IPS-NIHi11 (cell line): Measurements from ENCODE around the gene WRNIP1.
"Not testable (repeated sequence)": the region's sequence is repeated elsewhere in the genome, so short reads cannot be mapped to it uniquely, and the experiment has no call there.

Experiments used
- DNase-seq: peaks from one replicate; pipeline ENCODE4 v3.0.0; 2012; ENCODE audit warnings: mixed read lengths, low spot score

The WRNIP1 gene

GRCh38 chr6:2786269-2786668, 21.1 kb downstream of the WRNIP1 start:
- DNase-seq: no peak

DNA sequence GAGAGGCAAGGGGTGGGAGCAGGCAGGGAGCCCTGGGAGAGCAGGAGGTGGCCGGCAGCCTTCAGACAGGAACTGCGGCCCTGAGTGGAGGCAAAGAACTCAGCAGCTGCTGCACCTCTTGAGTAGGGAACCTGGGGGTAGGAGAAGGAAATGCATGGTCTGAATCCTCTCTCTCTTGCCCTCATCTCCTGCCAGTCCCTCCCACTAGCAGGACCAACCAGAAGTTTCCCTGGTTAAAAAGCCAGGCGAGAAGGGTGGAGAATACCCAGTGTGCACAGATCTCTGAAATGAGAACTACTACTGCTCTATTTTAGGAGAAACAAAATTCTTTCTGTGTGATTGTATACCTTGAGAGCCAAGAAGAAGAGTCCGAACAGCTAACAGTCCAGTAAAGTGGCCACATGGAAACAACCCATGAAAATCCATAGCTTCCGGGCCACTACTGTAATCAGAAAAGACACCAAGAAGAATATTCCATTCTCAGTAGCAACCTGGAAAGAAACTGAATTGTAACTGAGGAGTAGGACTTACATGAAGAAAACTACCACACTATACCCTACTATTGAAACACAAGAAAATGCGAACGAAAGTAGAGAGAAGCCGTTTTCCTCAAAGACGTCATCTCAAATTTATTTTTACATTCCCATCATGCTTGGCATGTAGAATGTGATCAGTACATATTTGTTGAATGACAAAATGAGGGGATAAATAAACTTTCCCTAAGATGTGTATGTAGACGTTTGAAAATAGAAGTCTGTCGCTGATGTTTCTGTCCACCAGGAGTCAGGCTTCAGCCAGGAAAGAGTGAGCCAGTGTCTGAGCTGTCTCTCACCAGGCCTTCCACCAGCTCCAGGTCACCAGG, 25.6 kb downstream of the WRNIP1 start:
- DNase-seq: peak; percentile 79

GRCh38 chr6:2791450-2791974, 26.3 kb downstream of the WRNIP1 start:
- no peak for DNase-seq

GRCh38 chr6:2792330-2793110, 27.3 kb downstream of the WRNIP1 start:
- DNase-seq: no peak

DNA sequence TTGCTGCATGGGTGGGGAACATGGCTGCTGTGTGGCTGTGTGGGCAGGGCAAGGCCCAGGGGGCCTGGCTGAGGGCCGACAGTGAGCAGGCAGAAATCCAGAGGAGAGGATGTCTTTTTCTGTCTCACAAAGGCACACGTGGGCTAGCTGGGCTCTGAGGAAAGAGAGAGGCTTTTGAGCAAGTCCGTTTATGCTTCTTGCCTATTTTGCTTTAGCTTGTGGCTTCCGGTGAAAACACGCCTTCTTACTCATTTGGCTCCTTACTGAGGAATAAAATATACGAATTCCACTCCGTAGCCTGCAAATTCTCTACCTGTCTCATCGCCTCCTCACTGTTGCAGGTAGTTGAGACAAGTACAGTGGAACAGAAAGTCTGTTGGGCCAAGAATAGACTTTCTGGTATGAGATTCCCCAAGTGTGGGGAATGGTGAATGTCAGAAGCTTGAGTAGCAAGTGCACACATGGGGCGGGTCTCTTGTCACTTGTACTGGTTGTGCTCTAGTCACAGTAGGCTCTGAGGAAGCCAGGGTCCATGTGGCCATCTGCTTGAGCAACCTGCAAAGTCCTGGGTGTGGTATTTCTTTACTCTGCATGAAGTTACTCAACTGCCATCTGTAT, 28.4 kb downstream of the WRNIP1 start:
- no peak for DNase-seq

- no peak for DNase-seq
These were observed 29.1 kb downstream of the WRNIP1 start for GRCh38 chr6:2794171-2794730.

DNA sequence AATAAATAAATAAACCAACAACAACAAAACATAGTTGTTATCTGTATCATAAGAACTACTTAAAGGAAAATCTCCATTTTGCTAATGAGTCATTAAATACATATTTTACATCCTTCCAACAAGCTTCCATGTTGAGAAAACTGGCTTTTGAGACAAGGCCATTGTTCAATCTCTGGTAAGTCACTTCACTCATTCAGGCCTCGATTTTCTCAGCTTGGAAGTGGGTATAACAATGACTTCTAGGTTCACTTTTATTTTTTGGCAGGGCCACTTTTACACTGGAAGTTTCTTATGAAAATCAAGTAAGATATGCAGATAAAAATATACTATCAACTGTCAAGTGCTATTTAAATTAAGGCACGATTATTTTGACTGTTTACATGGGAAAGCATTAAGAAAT, 30.0 kb downstream of the WRNIP1 start:
- no peak for DNase-seq

DNA sequence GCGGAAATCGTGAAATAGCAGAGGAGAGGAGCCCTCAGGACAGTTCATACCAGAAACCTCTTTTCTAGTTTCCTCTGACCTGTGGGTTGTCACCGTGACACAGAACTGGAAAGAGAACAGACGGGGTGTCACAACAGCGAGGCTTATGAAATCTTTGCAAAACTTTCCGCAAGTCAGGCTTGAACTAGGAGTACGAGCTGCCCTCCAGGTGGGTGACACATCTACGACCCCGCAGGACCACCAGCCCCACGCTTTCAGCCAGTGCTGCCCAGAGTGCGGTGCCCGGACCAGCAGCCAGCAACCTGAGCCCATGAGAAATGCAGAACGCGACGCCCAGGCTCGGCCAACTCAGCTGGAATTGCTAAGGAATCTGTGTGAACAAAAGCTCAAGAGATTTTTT, 30.8 kb downstream of the WRNIP1 start:
- DNase-seq: no peak

DNA sequence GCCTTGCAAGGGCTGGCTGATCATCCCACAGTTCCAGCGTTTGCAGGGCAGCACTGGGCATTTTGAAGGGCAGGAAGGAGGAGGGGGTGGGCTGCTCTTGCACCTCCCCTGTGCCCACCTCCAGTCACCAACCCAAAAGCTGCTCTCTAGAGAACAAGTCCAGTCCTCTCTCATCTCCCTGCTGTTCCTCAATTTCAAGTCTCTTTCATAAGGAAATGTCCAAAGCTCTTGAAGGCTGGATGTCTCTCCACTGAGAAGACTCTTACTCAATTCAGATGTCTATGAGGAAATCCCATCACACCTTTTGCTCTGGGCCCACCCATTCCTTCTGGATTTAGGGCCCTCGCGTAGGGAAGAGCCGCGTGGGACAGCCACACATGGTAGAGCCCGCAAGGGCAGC, 31.7 kb downstream of the WRNIP1 start:
- no peak for DNase-seq

DNA sequence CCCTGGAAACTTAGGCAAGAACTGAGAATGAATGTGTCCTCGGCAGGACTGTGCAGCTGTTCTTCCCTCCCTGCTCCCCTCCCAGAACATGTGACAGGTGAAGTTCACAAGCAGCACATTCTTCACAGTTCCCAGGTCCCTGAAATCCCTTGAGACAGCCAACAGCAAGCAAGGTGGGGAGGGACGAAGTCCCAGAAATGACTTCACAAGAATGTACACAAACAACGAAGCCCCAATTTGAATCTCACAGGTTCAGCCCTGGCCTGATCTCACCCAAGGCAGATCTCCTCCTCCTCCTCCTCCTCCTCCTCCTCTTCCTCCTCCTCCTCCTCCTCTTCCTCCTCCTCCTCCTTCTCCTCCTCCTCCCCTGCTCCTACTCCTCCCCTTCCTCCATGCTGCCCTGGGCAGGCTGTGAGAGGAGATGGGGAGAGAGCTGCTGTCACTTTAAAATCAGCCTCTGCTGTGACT, 32.4 kb downstream of the WRNIP1 start:
- DNase-seq: no peak

DNA sequence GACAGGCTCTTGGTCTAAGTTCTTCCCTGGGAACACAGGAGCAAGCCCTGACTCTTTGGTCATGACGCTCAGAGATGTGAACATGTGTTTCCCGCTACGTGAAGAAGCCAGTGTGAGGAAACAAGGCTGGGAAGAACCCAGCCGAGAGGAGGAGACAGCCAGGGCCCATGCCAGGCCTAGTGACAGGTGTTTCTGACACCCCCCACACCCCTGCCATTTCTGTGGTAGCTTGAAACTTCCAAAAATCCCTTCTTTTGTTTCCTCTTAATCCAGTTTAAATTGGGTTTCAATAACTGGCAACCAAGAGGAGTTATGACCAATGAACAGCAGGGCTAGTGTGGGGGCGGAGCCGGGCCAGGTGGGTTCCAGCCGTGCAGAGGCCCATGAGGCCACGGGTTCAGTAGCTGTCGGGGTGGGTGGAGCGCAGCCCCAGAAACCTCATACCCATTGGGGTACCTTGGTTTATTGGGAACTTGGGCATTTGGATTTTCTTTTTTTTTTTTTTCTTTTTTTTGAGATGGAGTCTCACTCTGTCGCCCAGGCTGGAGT, 33.5 kb downstream of the WRNIP1 start:
- no peak for DNase-seq

DNA sequence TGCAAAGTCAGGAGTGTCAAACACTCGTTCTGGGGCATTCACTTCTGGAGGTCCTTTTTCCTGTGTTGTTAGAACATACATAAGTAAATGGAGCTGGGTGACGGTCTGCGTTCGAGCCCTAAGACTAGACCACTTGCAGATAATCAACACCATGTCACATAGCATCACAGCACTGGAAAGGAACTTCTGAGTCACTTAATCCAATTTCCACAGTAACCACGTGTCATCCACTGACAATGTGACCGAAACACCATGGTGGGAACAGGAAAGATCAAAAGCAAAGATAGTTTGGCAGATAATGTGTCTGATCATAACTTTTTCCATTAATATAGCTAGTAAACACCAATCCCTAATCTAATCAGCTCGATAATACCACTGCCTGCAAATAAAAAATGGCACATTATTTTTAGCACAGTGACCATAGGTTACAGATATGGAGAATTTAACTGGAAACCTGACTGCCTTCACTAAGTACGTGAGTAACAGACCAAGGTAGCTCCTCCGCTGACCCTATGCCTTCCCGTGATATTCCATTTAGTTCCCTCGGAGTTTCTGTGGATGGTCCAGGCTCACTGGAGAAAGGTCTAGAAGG, 34.8 kb downstream of the WRNIP1 start:
- no peak for DNase-seq

DNA sequence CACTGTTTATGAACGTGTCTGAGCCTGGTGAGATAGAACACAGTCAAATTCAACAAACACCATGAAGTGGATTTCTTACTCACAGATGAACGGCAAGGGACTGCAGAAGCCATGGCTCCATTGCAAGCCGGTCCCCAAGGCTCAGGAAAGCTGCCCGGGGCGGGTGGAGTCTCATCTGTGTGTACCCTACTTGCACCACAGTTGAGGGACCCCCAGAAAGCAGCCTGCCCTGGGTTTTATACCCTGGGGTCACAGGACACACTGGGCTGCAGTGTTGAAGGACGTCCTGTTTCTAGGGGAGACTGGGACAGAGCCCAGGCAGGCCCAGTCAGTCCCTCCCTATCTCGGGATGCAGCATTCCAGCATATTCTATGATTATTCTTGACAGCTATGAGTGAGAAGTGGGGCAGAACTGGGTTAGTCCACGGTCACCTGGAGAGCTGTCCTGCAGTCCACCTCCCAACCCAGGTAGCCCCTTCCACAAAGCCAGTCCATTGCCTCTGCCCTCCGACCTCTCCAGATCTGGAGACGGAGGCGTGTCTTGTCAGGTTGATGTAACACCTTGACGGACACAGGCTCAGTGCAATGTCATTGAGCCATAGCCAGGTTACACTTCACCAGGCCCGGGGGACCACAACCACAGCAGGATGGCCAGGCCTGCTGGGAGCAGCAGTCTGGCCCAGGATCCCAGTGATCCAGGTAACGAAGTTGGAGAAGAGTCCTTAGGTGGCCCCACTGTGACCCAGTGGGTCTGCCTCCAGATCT, 35.5 kb downstream of the WRNIP1 start:
- no peak for DNase-seq

DNA sequence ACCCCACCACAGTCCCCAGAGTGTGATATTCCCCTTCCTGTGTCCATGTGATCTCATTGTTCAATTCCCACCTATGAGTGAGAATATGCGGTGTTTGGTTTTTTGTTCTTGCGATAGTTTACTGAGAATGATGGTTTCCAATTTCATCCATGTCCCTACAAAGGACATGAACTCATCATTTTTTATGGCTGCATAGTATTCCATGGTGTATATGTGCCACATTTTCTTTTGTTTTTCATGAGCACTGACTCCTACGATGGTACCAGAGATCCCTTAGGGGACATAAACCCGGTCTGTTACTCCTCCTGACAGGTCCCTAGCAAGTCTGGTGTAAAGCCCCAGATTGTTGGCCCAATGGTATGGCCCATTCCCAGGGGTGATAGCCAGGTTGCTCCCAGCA, 36.5 kb downstream of the WRNIP1 start:
- DNase-seq: not testable (repeated sequence)

GRCh38 chr6:2802521-2803060, 37.4 kb downstream of the WRNIP1 start:
- no peak for DNase-seq

DNA sequence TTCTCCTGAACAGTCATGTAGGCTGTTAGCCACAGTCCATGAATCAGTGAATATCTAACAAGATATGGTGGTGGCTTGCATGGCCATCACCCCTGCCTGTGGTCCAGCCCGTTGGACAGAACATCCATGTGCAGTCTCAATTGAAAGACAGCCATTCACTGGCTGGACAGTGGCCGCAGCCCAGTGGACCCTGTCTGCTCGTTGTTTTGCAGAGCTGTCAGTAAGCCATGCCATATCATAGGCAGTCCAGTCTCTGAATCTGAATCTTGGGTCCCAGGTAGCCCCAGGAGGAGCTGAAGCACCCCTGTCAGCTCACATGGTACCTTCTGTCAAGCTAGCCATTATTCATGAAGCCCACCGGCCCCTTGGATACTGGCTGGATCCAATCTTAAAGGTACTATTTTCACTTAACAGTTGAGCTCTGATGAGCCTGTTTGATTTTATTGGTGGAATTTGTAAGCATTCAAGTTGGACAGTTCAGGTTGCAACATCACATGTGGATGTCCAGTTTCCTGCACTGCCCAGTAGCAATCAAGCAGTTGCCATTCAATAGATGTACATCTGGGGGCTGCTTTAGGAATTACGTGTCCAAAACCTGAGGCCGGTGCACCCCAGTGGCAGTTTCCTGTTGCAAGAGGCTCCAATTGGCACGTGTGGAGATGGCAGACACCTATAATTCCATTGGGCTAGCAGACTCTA, 38.7 kb downstream of the WRNIP1 start:
- DNase-seq: no peak

GRCh38 chr6:2804516-2804915, 39.3 kb downstream of the WRNIP1 start:
- DNase-seq: no peak

DNA sequence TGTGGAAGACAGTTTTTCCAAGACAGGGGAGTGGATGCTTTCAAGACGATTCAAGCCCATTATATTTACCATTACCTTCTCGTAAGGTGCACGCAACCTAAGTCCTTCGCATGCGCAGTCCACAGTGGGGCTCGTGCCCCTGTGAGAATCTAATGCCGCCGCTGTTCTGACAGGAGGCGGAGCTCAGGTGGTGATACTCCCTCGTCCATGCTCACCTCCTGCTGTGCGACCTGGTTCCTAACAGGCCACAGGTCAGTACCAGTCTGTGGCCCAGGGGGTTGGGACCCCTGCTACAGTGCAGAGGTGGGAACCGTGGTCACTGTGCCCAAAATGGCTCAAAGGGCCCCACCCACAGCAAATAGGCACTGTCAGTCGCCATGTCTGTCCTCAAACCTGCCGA, 39.8 kb downstream of the WRNIP1 start:
- no peak for DNase-seq

DNA sequence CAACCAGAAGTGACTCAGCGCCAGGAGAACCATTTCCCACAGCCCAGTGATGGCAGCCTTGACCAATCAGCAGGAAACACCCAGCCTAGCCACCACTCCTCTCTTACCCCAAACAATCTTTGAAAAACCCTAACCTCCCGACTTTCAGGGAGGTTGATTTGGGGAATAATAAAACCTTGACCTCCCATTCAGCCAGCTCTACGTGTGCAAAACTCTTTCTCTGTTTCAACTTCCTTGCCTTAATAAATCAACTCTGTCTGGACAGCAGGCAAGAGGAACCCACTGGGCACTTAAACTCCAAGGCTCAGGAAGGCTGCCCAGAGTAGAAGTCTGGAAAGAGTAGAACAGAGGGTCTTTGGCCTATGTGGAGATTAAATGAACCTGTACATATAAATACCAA, 41.5 kb downstream of the WRNIP1 start:
- DNase-seq: no peak
